Activated CD8-positive, alpha-beta T cell treated with anti-CD3 and anti-CD28 coated beads for 36 hours (primary cell): Measurements from ENCODE around the gene SP7. TPM values are rescaled to one million over a fixed set of nuclear protein-coding genes. Genes with fewer than 3 reads are reported as not detected.
A peak's percentile ranks its signal among the peaks of the same experiment; 100 is the strongest.

Source experiments
- ATAC-seq: fragments of 200-7000 bp; cut with Tn5 transposase; one replicate; pipeline ENCODE4 v1.10.0; 2021; ENCODE audit warnings: mild to moderate bottlenecking, moderate library complexity
- CTCF ChIA-PET: fragments of 350-600 bp; sonication (Branson Sonifier 250); formaldehyde crosslinking; loops from one replicate; lab custom pipeline; 2021; ENCODE audit warnings: antibody characterized with exemption; lab: Charles Lee
- POLR2A ChIA-PET: fragments of 350-600 bp; sonication (Branson Sonifier 250); formaldehyde crosslinking; loops from one replicate; lab custom pipeline; 2021; ENCODE audit warnings: antibody characterized with exemption; lab: Charles Lee
- DNase-seq: peaks from one replicate; pipeline ENCODE4 v3.0.0-alpha.2; 2020
- H3K27ac Mint-ChIP-seq: one replicate; pipeline ENCODE4 v1.8.0; 2021; ENCODE audit warnings: mild to moderate bottlenecking, mixed read lengths
- H3K27me3 Mint-ChIP-seq: one replicate; pipeline ENCODE4 v1.8.0; 2021; ENCODE audit warnings: mixed read lengths
- H3K36me3 Mint-ChIP-seq: one replicate; pipeline ENCODE4 v1.8.0; 2021; ENCODE audit warnings: low read depth, mixed read lengths
- H3K4me1 Mint-ChIP-seq: one replicate; pipeline ENCODE4 v1.8.0; 2021; ENCODE audit warnings: low read depth, mixed read lengths
- H3K4me3 Mint-ChIP-seq: one replicate; pipeline ENCODE4 v1.8.0; 2021; ENCODE audit warnings: mild to moderate bottlenecking, moderate library complexity, mixed read lengths
- H3K9me3 Mint-ChIP-seq: one replicate; pipeline ENCODE4 v1.8.0; 2021; ENCODE audit warnings: mixed read lengths
- CTCF ChIP-seq: fragments of 200-600 bp; IDR thresholded peaks from one replicate; pipeline ENCODE4 v1.8.0; 2022; ENCODE audit warnings: antibody characterized with exemption, mild to moderate bottlenecking
- intact Hi-C: fragments of 100-400 bp; cut with micrococcal nuclease; formaldehyde crosslinking; loops from one replicate; pipeline ENCODE4 v1.10.0; 2022
- total RNA-seq, 2 experiments: library from RNA; stranded (reverse); gene quantifications; one replicate each; pipeline ENCODE4 v1.2.3, GENCODE V29; 2021

Gene SP7
- total RNA-seq, 2 experiments from 2014 or later: not detected

GRCh38 chr12:53295070-53295890, 40.9 kb downstream of the SP7 start, which contains the start of gene PFDN5:
Gene PFDN5, plus strand, starts transcription at chr12:53295542. Its CDS starts 26 bp downstream, at chr12:53295568.
- CTCF ChIA-PET: interaction anchor here (0.8 to 14.0 kb wide), 12 partner anchors 9 to 136 kb away, joined by 3 to 143 read pairs (median 6); partner anchors contain the start of genes AAAS and ESPL1
- intact Hi-C loops: no loop called here
- Mint-ChIP-seq H3K27ac (peak within 1 kb of the TSS; percentile 91), H3K36me3 (peaks cover 75% of the 10 kb centered on the region), H3K27me3 (no peaks in the 10 kb centered on the region), H3K4me3 (peak within 1 kb of the TSS; percentile 98), H3K9me3 (no peaks in the 10 kb centered on the region), H3K4me1 (peaks cover 43% of the 10 kb centered on the region)
- DNase-seq: peak; percentile 94
- peak; percentile 90 for ATAC-seq
- POLR2A ChIA-PET: interaction anchor here (0.6 to 2.9 kb wide), 11 partner anchors 9 to 114 kb away, joined by 3 to 12 read pairs (median 4); partner anchors contain the start of genes AAAS, CSAD, ESPL1 and ZNF740
- TF ChIP-seq CTCF: no peak

- H3K4me3 Mint-ChIP-seq: no peak overlapping the region
- intact Hi-C loops: no loop called here
- ChIA-PET CTCF (interaction anchor here (1.4 to 14.0 kb wide), 5 partner anchors 29 to 133 kb away, joined by 3 to 143 read pairs (median 7); partner anchors contain the start of genes AAAS and ZNF740), POLR2A (interaction anchor here (1.2 kb wide), 1 partner anchor 14 kb away, joined by 5 read pairs; no protein-coding TSS in a partner anchor)
- DNase-seq (no peak), ATAC-seq (no peak)
- no peak overlapping the region for H3K27ac Mint-ChIP-seq
- H3K9me3 Mint-ChIP-seq: no peaks in the 10 kb centered on the region
- peaks cover 76% of the 10 kb centered on the region for H3K36me3 Mint-ChIP-seq
- no peak for TF ChIP-seq CTCF
- peaks cover 32% of the 10 kb centered on the region for H3K4me1 Mint-ChIP-seq
- H3K27me3 Mint-ChIP-seq: no peaks in the 10 kb centered on the region
These were observed 43.7 kb downstream of the SP7 start for GRCh38 chr12:53292426-53292825.

GRCh38 chr12:53290661-53291060, 45.5 kb downstream of the SP7 start:
- ChIA-PET CTCF (interaction anchor here (0.8 to 14.0 kb wide), 11 partner anchors 12 to 131 kb away, joined by 3 to 143 read pairs (median 4); partner anchors contain the start of genes AAAS and ESPL1), POLR2A (interaction anchor here (0.7 to 3.6 kb wide), 11 partner anchors 9 to 130 kb away, joined by 3 to 19 read pairs (median 4); partner anchors contain the start of genes AAAS, ESPL1 and MYG1)
- ATAC-seq (no peak), DNase-seq (no peak)
- Mint-ChIP-seq H3K4me1 (peaks cover 23% of the 10 kb centered on the region), H3K27me3 (no peaks in the 10 kb centered on the region), H3K27ac (peak overlapping the region; percentile 57), H3K36me3 (peaks cover 74% of the 10 kb centered on the region), H3K9me3 (no peaks in the 10 kb centered on the region), H3K4me3 (no peak overlapping the region)
- intact Hi-C loops: no loop called here
- no peak for TF ChIP-seq CTCF

GRCh38 chr12:53289891-53290290, 46.3 kb downstream of the SP7 start:
- Mint-ChIP-seq H3K9me3 (no peaks in the 10 kb centered on the region), H3K36me3 (peaks cover 69% of the 10 kb centered on the region), H3K27me3 (no peaks in the 10 kb centered on the region), H3K4me1 (peaks cover 19% of the 10 kb centered on the region), H3K4me3 (no peak overlapping the region), H3K27ac (peak overlapping the region; percentile 57)
- intact Hi-C loops: loop anchor here (5.0 kb wide), 1 partner anchor 78 kb away; no protein-coding TSS in a partner anchor
- ChIA-PET CTCF (interaction anchor here (1.0 to 8.1 kb wide), 8 partner anchors 12 to 130 kb away, joined by 3 to 130 read pairs (median 4); partner anchors contain the start of gene ESPL1), POLR2A (interaction anchor here (1.2 to 3.6 kb wide), 7 partner anchors 11 to 92 kb away, joined by 3 to 19 read pairs (median 4); partner anchors contain the start of genes AAAS and ESPL1)
- ATAC-seq: no peak
- no peak for DNase-seq
- TF ChIP-seq CTCF: no peak
